HCT116 (cell line): ENCODE data around the gene CHL1. TPM values are rescaled to one million over a fixed set of nuclear protein-coding genes. Genes with fewer than 3 reads are reported as not detected.

ENCODE experiments used
- ATAC-seq: fragments of 200-7000 bp; cut with Tn5 transposase; 2 replicates; pipeline ENCODE4 v1.9.1; 2020; ENCODE audit warnings: mild to moderate bottlenecking, moderate library complexity
- BruUV-seq: library from RNA; stranded (reverse); fragments of 400-500 nt; replicated peaks from 2 replicates; lab custom pipeline; 2021; lab: Mats Ljungman, UMichigan
- CTCF ChIA-PET: fragments of 300-600 bp; sonication (Branson Sonifier 250); formaldehyde crosslinking; loops from one replicate; lab custom pipeline; 2021; ENCODE audit warnings: antibody characterized with exemption; lab: Charles Lee
- POLR2A ChIA-PET: fragments of 300-600, 350-600 bp; sonication (Branson Sonifier 250); formaldehyde crosslinking; loops from one replicate; lab custom pipeline; 2021; ENCODE audit warnings: antibody characterized with exemption; lab: Charles Lee
- RAD21 ChIA-PET, 2 experiments: fragments of 300-600 bp; sonication (Branson Sonifier 250); formaldehyde crosslinking; loops; one replicate each; lab custom pipeline; 2023; ENCODE audit warnings: low total read pairs in 2 of 2; ENCODE audit not compliant: uncharacterized antibody in 2 of 2, unreplicated experiment in 2 of 2, low non-redundant PET in 1 of 2; lab: Charles Lee
- DNase-seq: peaks from one replicate; pipeline ENCODE4 v3.0.0-alpha.2; 2010; ENCODE audit warnings: low read depth, low spot score
- H2AFZ ChIP-seq: fragments of 200-600 bp; shearing (Covaris generic), sonication (generic); 2 replicates; pipeline ENCODE4 v1.6.1; 2017; ENCODE audit warnings: low read depth, mixed run types, mixed read lengths, antibody characterized with exemption, low read length; ENCODE audit not compliant: poor library complexity, severe bottlenecking
- H3K27ac ChIP-seq: 2 replicates; pipeline ENCODE4 v1.5.1; 2012; ENCODE audit warnings: low read depth, low read length
- H3K27me3 ChIP-seq: fragments of 200-600 bp; sonication (generic); 2 replicates; pipeline ENCODE4 v1.6.1; 2016; ENCODE audit warnings: mixed run types, low read length, mixed read lengths; ENCODE audit not compliant: insufficient read depth
- H3K36me3 ChIP-seq, 2 experiments: fragments of 200-500 bp in 1 of 2; fragments of 200-600 bp in 1 of 2; sonication (Bioruptor generic) in 1 of 2; sonication (generic) in 1 of 2; 2 replicates each; pipeline versions ENCODE4 v1.5.1 to v1.6.1; 2014 to 2016; ENCODE audit warnings: low read length in 2 of 2, inconsistent platforms in 1 of 2, mixed read lengths in 1 of 2, mixed run types in 1 of 2; ENCODE audit not compliant: insufficient read depth in 2 of 2, control insufficient read depth in 1 of 2
- H3K4me1 ChIP-seq, 2 experiments: fragments of 200-600 bp in 1 of 2; sonication (generic) in 1 of 2; 2 replicates each; pipeline versions ENCODE4 v1.5.1 to v1.6.1; 2012 to 2017; ENCODE audit warnings: low read length in 2 of 2, inconsistent platforms in 1 of 2, mild to moderate bottlenecking in 1 of 2, mixed read lengths in 1 of 2, mixed run types in 1 of 2, moderate library complexity in 1 of 2; ENCODE audit not compliant: insufficient read depth in 2 of 2, control insufficient read depth in 1 of 2
- H3K4me2 ChIP-seq: fragments of 200-600 bp; sonication (generic); 2 replicates; pipeline ENCODE4 v1.6.1; 2017; ENCODE audit warnings: mixed run types, low read length, mixed read lengths
- H3K4me3 ChIP-seq, 2 experiments: fragments of 200-600 bp in 1 of 2; sonication (generic) in 1 of 2; replicated peaks in 1 of 2; 2 replicates each; pipeline ENCODE4 v1.5.1; 2011 to 2016; ENCODE audit warnings: low read length in 2 of 2, control low read depth in 1 of 2, low read depth in 1 of 2, mild to moderate bottlenecking in 1 of 2, mixed read lengths in 1 of 2, mixed run types in 1 of 2
- H3K79me2 ChIP-seq: fragments of 200-600 bp; sonication (generic); 2 replicates; pipeline ENCODE4 v1.6.1; 2017; ENCODE audit warnings: mild to moderate bottlenecking, mixed run types, low read length, moderate library complexity, mixed read lengths; ENCODE audit not compliant: insufficient read depth
- H3K9ac ChIP-seq: fragments of 200-600 bp; sonication (generic); 2 replicates; pipeline ENCODE4 v1.6.1; 2016; ENCODE audit warnings: low read length, mixed read lengths
- H3K9me2 ChIP-seq: fragments of 200-600 bp; sonication (generic), shearing (Covaris generic); 2 replicates; pipeline ENCODE4 v1.6.1; 2017; ENCODE audit warnings: mixed run types, mild to moderate bottlenecking, moderate library complexity; ENCODE audit not compliant: insufficient read depth
- H3K9me3 ChIP-seq, 2 experiments: fragments of 200-500 bp in 1 of 2; fragments of 200-600 bp in 1 of 2; sonication (Bioruptor generic) in 1 of 2; sonication (generic) in 1 of 2; 2 replicates each; pipeline ENCODE4 v1.6.1; 2014 to 2017; ENCODE audit warnings: low read length in 2 of 2, mixed read lengths in 2 of 2, inconsistent platforms in 1 of 2, low read depth in 1 of 2, mild to moderate bottlenecking in 1 of 2, mixed run types in 1 of 2, moderate library complexity in 1 of 2; ENCODE audit not compliant: control insufficient read depth in 1 of 2, insufficient read depth in 1 of 2
- H4K20me1 ChIP-seq: fragments of 200-600 bp; sonication (generic), shearing (Covaris generic); 2 replicates; pipeline ENCODE4 v1.6.1; 2017; ENCODE audit warnings: mixed run types, mild to moderate bottlenecking, moderate library complexity; ENCODE audit not compliant: insufficient read depth
- CEBPB ChIP-seq: IDR thresholded peaks from 2 replicates; pipeline ENCODE4 v1.6.1; 2012; ENCODE audit warnings: low read depth
- ELF1 ChIP-seq: IDR thresholded peaks from 2 replicates; pipeline ENCODE4 v1.6.1; 2012; ENCODE audit warnings: low read depth, borderline replicate concordance
- EZH2 ChIP-seq: fragments of 200-600 bp; sonication (generic); IDR thresholded peaks from 2 replicates; pipeline ENCODE4 v1.6.1; 2017; ENCODE audit warnings: antibody characterized with exemption, mixed run types
- EZH2phosphoT487 ChIP-seq: fragments of 200-600 bp; IDR thresholded peaks from 2 replicates; pipeline ENCODE4 v1.6.1; 2018; ENCODE audit warnings: antibody characterized with exemption, borderline replicate concordance
- FOSL1 ChIP-seq: IDR thresholded peaks from 2 replicates; pipeline ENCODE4 v1.6.1; 2012; ENCODE audit warnings: low read depth
- POLR2A ChIP-seq: IDR thresholded peaks from 2 replicates; pipeline ENCODE4 v1.7.0; 2011; ENCODE audit warnings: borderline replicate concordance; ENCODE audit not compliant: insufficient read depth, insufficient read length; ENCODE audit errors: extremely low read depth
- POLR2AphosphoS5 ChIP-seq: IDR thresholded peaks from 2 replicates; pipeline ENCODE4 v1.6.1; 2011; ENCODE audit warnings: mild to moderate bottlenecking, low read depth, low read length, moderate library complexity
- RAD21 ChIP-seq: IDR thresholded peaks from 2 replicates; pipeline ENCODE4 v1.6.1; 2012; ENCODE audit warnings: low read depth, mild to moderate bottlenecking
- SRF ChIP-seq: IDR thresholded peaks from 2 replicates; pipeline ENCODE4 v1.6.1; 2012; ENCODE audit warnings: low read depth
- TCF7L2 ChIP-seq: IDR thresholded peaks from 2 replicates; pipeline ENCODE4 v1.7.0; 2011; ENCODE audit warnings: borderline replicate concordance, inconsistent platforms; ENCODE audit not compliant: insufficient read depth, insufficient read length; ENCODE audit errors: extremely low read depth
- YY1 ChIP-seq: IDR thresholded peaks from 2 replicates; pipeline ENCODE4 v1.6.1; 2011; ENCODE audit warnings: low read length, low read depth, moderate library complexity, mild to moderate bottlenecking; ENCODE audit not compliant: insufficient replicate concordance; ENCODE audit errors: extremely low read depth
- ZNF274 ChIP-seq: fragments of 200-500 bp; sonication (Bioruptor generic); IDR thresholded peaks from 2 replicates; pipeline ENCODE4 v1.6.1; 2014; ENCODE audit warnings: mild to moderate bottlenecking, low read depth, low read length, inconsistent platforms
- intact Hi-C: fragments of 100-400 bp; cut with micrococcal nuclease; formaldehyde crosslinking; loops from 2 replicates; pipeline ENCODE4 v1.10.0; 2022
- total RNA-seq: library from RNA; stranded (reverse); gene quantifications from one replicate; pipeline ENCODE4 v1.2.1, GENCODE V29; 2021; ENCODE audit not compliant: unreplicated experiment
- TF ChIP-seq, protein P1 (sequence below), 3 experiments: fragments of 200-600 bp in 1 of 3; sonication (generic) in 1 of 3; IDR thresholded peaks in 2 of 3; conservative IDR thresholded peaks in 1 of 3; 2 replicates each; pipeline ENCODE4 v1.5.1; 2012 to 2017; ENCODE audit warnings: low read depth in 2 of 3, low read length in 2 of 3, antibody characterized with exemption in 1 of 3, borderline replicate concordance in 1 of 3, control low read depth in 1 of 3, mild to moderate bottlenecking in 1 of 3, mixed read lengths in 1 of 3, mixed run types in 1 of 3, moderate library complexity in 1 of 3; ENCODE audit not compliant: insufficient read depth in 1 of 3
- TF ChIP-seq, protein P2 (sequence below): IDR thresholded peaks from 2 replicates; pipeline ENCODE4 v1.6.1; 2012
- TF ChIP-seq, protein P3 (sequence below): IDR thresholded peaks from 2 replicates; pipeline ENCODE4 v1.6.1; 2012; ENCODE audit warnings: low read depth
- TF ChIP-seq, protein P4 (sequence below): IDR thresholded peaks from 2 replicates; pipeline ENCODE4 v1.6.1; 2012

The CHL1 gene
- total RNA-seq, 1 experiment from 2014 or later = not detected

DNA sequence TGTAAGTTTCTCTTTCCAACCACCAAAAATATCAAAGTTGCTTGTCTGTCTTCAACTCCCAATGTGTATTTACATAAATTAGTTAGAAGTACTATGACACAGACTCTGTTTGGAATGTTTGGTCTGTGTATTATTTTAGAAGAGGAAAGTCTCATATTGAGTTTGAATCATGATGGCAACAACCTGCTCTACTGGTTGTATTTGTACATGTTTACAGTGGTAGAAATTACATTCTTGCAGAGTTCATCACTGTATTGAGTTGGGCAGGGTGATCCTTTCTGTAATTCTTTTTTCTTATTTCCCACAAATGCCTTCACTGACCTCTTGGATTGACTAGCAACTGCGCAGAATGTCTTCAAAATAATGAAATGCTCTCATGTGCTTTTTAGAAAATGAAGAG is 149.6 kb downstream of the CHL1 start:
- ATAC-seq (no peak), DNase-seq (no peak)
- Histone ChIP-seq H2AFZ (no peak overlapping the region), H4K20me1 (no peaks in the 10 kb centered on the region; the same call in 1 of the 2 replicates), H3K27ac (no peak overlapping the region), H3K4me1 (no peaks in the 10 kb centered on the region), H3K36me3 (no peaks in the 10 kb centered on the region), H3K27me3 (no peaks in the 10 kb centered on the region), H3K9me2 (no peaks in the 10 kb centered on the region), H3K79me2 (no peaks in the 10 kb centered on the region), H3K4me3 (no peak overlapping the region), H3K9me3 (peaks cover 5 to 13% of the 10 kb centered on the region in 2 experiments; a peak in 2 of 4 replicates), H3K4me2 (no peak overlapping the region), H3K9ac (no peak overlapping the region)
- ChIA-PET CTCF (no interaction called here), POLR2A (no interaction called here), RAD21 (no interaction called here)
- BruUV-seq = no TSS peak
- no peak for TF ChIP-seq EZH2phosphoT487
- no peak for TF ChIP-seq POLR2AphosphoS5
- TF ChIP-seq, protein P1, sequence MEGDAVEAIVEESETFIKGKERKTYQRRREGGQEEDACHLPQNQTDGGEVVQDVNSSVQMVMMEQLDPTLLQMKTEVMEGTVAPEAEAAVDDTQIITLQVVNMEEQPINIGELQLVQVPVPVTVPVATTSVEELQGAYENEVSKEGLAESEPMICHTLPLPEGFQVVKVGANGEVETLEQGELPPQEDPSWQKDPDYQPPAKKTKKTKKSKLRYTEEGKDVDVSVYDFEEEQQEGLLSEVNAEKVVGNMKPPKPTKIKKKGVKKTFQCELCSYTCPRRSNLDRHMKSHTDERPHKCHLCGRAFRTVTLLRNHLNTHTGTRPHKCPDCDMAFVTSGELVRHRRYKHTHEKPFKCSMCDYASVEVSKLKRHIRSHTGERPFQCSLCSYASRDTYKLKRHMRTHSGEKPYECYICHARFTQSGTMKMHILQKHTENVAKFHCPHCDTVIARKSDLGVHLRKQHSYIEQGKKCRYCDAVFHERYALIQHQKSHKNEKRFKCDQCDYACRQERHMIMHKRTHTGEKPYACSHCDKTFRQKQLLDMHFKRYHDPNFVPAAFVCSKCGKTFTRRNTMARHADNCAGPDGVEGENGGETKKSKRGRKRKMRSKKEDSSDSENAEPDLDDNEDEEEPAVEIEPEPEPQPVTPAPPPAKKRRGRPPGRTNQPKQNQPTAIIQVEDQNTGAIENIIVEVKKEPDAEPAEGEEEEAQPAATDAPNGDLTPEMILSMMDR (IDR thresholded peaks at IDR 0.05 in 2 of 3, conservative IDR thresholded peaks at IDR 0.05 in 1 of 3; ENCODE audit: borderline replicate concordance in 1 of 3, insufficient read depth in 1 of 3, low read depth in 2 of 3, low read length in 2 of 3) = no peak
- TF ChIP-seq ZNF274 = no peak
- no peak for TF ChIP-seq EZH2
- no peak for TF ChIP-seq POLR2A
- TF ChIP-seq ELF1 = no peak
- intact Hi-C loops = no loop called here

DNA sequence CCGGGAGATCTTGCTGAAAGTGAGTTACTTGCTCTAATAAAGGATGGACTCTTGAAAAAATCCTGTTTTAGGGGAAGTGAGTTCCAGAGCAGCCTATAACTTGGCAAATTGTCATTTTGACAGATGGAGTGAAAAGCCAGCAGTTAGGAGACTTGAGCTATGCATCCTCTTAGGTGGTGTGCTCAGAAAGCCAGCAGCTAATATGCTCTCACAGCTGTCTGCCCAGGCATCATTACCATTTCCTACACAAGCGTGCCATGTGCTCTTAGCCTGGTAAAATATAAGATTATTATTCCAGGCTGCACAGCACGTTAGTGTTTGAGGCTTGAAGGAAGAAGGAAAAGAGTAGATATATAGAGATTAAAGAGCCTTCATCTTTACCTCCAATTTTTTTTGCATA is 151.0 kb downstream of the CHL1 start:
- no peaks in the 10 kb centered on the region; the same call in 1 of the 2 replicates for H4K20me1 ChIP-seq
- no peaks in the 10 kb centered on the region for H3K4me1 ChIP-seq
- ATAC-seq (no peak), DNase-seq (no peak)
- CTCF ChIA-PET = no interaction called here
- no peaks in the 10 kb centered on the region for H3K9me2 ChIP-seq
- H3K27me3 ChIP-seq = no peaks in the 10 kb centered on the region
- H3K27ac ChIP-seq = no peak overlapping the region
- H3K4me3 ChIP-seq = no peak overlapping the region
- H3K9me3 ChIP-seq = peaks cover 0 to 4% of the 10 kb centered on the region in 2 experiments; a peak in 2 of 4 replicates
- no TSS peak for BruUV-seq
- intact Hi-C loops = no loop called here
- POLR2A ChIA-PET = no interaction called here
- H3K36me3 ChIP-seq = no peaks in the 10 kb centered on the region
- H2AFZ ChIP-seq = no peak overlapping the region
- no peak overlapping the region for H3K9ac ChIP-seq
- no peak overlapping the region for H3K4me2 ChIP-seq
- RAD21 ChIA-PET = no interaction called here
- TF ChIP-seq, protein P2, sequence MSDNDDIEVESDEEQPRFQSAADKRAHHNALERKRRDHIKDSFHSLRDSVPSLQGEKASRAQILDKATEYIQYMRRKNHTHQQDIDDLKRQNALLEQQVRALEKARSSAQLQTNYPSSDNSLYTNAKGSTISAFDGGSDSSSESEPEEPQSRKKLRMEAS = no peak
- no peak for TF ChIP-seq FOSL1
- TF ChIP-seq SRF = no peak
- no peak for TF ChIP-seq RAD21
- TF ChIP-seq, protein P3, sequence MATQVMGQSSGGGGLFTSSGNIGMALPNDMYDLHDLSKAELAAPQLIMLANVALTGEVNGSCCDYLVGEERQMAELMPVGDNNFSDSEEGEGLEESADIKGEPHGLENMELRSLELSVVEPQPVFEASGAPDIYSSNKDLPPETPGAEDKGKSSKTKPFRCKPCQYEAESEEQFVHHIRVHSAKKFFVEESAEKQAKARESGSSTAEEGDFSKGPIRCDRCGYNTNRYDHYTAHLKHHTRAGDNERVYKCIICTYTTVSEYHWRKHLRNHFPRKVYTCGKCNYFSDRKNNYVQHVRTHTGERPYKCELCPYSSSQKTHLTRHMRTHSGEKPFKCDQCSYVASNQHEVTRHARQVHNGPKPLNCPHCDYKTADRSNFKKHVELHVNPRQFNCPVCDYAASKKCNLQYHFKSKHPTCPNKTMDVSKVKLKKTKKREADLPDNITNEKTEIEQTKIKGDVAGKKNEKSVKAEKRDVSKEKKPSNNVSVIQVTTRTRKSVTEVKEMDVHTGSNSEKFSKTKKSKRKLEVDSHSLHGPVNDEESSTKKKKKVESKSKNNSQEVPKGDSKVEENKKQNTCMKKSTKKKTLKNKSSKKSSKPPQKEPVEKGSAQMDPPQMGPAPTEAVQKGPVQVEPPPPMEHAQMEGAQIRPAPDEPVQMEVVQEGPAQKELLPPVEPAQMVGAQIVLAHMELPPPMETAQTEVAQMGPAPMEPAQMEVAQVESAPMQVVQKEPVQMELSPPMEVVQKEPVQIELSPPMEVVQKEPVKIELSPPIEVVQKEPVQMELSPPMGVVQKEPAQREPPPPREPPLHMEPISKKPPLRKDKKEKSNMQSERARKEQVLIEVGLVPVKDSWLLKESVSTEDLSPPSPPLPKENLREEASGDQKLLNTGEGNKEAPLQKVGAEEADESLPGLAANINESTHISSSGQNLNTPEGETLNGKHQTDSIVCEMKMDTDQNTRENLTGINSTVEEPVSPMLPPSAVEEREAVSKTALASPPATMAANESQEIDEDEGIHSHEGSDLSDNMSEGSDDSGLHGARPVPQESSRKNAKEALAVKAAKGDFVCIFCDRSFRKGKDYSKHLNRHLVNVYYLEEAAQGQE = no peak
- TF ChIP-seq CEBPB = no peak
- no peak for TF ChIP-seq ZNF274
- TF ChIP-seq YY1 = no peak
- no peak for TF ChIP-seq TCF7L2
- TF ChIP-seq, protein P4, sequence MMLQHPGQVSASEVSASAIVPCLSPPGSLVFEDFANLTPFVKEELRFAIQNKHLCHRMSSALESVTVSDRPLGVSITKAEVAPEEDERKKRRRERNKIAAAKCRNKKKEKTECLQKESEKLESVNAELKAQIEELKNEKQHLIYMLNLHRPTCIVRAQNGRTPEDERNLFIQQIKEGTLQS = no peak
- no peak for TF ChIP-seq EZH2phosphoT487
- H3K79me2 ChIP-seq = no peaks in the 10 kb centered on the region
